Uterus (tissue), 4 donors: ENCODE measurements around the gene CTDSP1. TPM values are rescaled to one million over a fixed set of nuclear protein-coding genes. Genes with fewer than 3 reads are reported as not detected.
A peak's percentile ranks its signal among the peaks of the same experiment; 100 is the strongest.

ENCODE experiments used
- DNase-seq, 2 donors: peaks; one replicate each; pipeline ENCODE4 v3.0.0-alpha.2; 2019 to 2020
- H3K27ac ChIP-seq, 2 donors: fragments of 200-600 bp; sonication (generic); 1 replicate in 1 of 2; 2 replicates in 1 of 2; pipeline ENCODE4 v1.5.1; 2016 to 2018
- H3K27me3 ChIP-seq, 2 donors: fragments of 200-600 bp; sonication (generic); one replicate each; pipeline ENCODE4 v1.5.1; 2018 to 2019; ENCODE audit warnings: control low read depth in 1 of 2
- H3K36me3 ChIP-seq, 2 donors: fragments of 200-600 bp; sonication (generic); one replicate each; pipeline ENCODE4 v1.5.1; 2019; ENCODE audit warnings: control low read depth in 1 of 2
- H3K4me1 ChIP-seq, 2 donors: fragments of 200-600 bp; sonication (generic); one replicate each; pipeline ENCODE4 v1.5.1; 2018 to 2019; ENCODE audit warnings: control low read depth in 1 of 2
- H3K4me3 ChIP-seq, 2 donors: fragments of 200-600 bp; sonication (generic); 1 replicate in 1 of 2; 2 replicates in 1 of 2; pipeline ENCODE4 v1.5.1; 2018 to 2019; ENCODE audit warnings: mild to moderate bottlenecking in 1 of 2
- H3K9me3 ChIP-seq, 2 donors: fragments of 200-600 bp; sonication (generic); one replicate each; pipeline ENCODE4 v1.5.1; 2019; ENCODE audit warnings: control low read depth in 1 of 2
- POLR2A ChIP-seq, 2 donors: fragments of 450-650 bp; IDR thresholded peaks; one replicate each; pipeline ENCODE4 v1.6.1; 2016; ENCODE audit warnings: antibody characterized with exemption in 2 of 2, mild to moderate bottlenecking in 1 of 2, moderate library complexity in 1 of 2
- intact Hi-C: fragments of 100-400 bp; cut with DNase I; formaldehyde crosslinking; loops from one replicate; pipeline ENCODE4 v1.15.1; 2023; ENCODE audit warnings: low total_unique reads
- total RNA-seq, 4 donors: library from RNA; depleted of rRNA in 3 of 4; stranded (reverse); fragments of >200 nt in 3 of 4; gene quantifications; one replicate each; pipeline versions ENCODE4 v1.1.0 to v1.2.4, GENCODE V29; 2014 to 2023
- TF ChIP-seq, protein P1 (sequence below), 4 experiments: fragments of 200-600 bp in 2 of 4; fragments of 450-650 bp in 2 of 4; sonication (generic) in 2 of 4; IDR thresholded peaks; one replicate each; pipeline ENCODE4 v1.5.1; 2016 to 2019; ENCODE audit warnings: antibody characterized with exemption in 4 of 4, mild to moderate bottlenecking in 2 of 4, moderate library complexity in 1 of 4
- donor health status: DM: yes; HTN: yes; CAD: no.

CTDSP1 gene
- total RNA-seq, 4 donors from 2014 or later = 48.8 to 198 (median 76.8) TPM

DNA sequence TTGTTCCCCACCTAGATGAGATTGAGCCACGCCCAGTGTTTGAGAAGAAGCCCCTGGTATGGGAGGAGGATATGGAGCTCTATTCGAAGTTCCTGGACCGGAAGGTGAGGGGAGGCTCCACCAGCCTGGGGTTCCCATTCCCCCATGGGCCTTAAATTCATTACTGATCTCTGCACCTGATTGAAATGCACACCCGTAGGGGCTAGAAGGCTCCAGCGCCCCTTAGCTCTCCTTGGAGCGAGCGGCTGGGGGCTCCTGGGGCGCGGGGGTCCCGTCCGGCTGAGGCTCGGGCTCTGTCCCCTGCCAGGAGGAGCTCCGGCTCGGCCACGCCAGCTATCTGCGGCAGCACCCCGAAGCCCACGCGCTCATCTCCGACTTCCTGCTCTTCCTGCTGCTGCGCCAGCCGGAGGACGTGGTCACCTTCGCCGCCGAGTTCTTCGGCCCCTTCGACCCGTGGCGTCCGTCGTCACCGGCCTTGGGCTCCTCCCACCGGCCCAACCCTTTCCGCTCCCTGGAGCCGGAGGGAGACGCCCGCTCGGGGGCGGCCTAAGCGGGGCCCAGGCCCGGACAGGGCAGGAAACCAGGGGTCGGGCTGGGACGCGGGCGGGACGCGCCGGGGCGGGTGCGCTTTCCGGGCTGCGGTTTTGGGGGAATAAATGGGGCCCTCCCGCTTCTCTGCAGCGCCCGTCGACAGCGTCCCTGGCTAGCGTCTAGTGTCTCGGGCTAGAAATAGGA lies 32.1 kb upstream of the CTDSP1 start:
- no peaks in the 10 kb centered on the region for H3K4me1 ChIP-seq
- H3K9me3 ChIP-seq = peaks cover 0 to 4% of the 10 kb centered on the region in 2 donors
- H3K4me3 ChIP-seq = peak overlapping the region; percentile 44 to 45
- H3K27me3 ChIP-seq = no peaks in the 10 kb centered on the region
- DNase-seq = peak; percentile 86 to 87
- intact Hi-C loops = no loop called here
- TF ChIP-seq, protein P1, sequence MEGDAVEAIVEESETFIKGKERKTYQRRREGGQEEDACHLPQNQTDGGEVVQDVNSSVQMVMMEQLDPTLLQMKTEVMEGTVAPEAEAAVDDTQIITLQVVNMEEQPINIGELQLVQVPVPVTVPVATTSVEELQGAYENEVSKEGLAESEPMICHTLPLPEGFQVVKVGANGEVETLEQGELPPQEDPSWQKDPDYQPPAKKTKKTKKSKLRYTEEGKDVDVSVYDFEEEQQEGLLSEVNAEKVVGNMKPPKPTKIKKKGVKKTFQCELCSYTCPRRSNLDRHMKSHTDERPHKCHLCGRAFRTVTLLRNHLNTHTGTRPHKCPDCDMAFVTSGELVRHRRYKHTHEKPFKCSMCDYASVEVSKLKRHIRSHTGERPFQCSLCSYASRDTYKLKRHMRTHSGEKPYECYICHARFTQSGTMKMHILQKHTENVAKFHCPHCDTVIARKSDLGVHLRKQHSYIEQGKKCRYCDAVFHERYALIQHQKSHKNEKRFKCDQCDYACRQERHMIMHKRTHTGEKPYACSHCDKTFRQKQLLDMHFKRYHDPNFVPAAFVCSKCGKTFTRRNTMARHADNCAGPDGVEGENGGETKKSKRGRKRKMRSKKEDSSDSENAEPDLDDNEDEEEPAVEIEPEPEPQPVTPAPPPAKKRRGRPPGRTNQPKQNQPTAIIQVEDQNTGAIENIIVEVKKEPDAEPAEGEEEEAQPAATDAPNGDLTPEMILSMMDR (IDR thresholded peaks at IDR 0.05) = no peak
- peak; percentile 88 to 92 for TF ChIP-seq POLR2A (IDR thresholded peaks at IDR 0.05)
- no peaks in the 10 kb centered on the region for H3K36me3 ChIP-seq
- peak overlapping the region; percentile 88 to 95 for H3K27ac ChIP-seq

DNA sequence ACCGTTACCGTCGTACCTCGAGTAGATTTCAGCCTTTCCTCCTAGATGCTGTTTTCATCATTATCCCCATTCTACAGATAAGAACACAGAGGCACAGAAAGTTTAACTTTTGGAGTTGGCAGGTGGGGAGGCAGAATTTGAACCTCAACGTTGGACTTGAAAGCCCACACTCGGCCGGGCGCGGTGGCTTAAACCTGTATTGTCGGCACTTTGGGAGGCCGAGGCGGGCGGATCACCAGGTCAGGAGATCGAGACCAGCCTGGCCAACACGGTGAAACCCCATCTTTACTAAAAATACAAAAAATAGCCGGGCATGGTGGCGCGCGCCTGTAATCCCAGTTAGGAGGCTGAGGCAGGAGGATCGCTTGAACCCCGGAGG lies 31.5 kb upstream of the CTDSP1 start:
- intact Hi-C loops = no loop called here
- Histone ChIP-seq H3K4me3 (peak overlapping the region; percentile 44 to 45), H3K4me1 (no peaks in the 10 kb centered on the region), H3K9me3 (peaks cover 0 to 4% of the 10 kb centered on the region in 2 donors), H3K27ac (peak overlapping the region; percentile 88 to 95), H3K36me3 (no peaks in the 10 kb centered on the region), H3K27me3 (no peaks in the 10 kb centered on the region)
- no peak for TF ChIP-seq POLR2A (IDR thresholded peaks at IDR 0.05)
- TF ChIP-seq, protein P1 (IDR thresholded peaks at IDR 0.05) = no peak
- DNase-seq = no peak

DNA sequence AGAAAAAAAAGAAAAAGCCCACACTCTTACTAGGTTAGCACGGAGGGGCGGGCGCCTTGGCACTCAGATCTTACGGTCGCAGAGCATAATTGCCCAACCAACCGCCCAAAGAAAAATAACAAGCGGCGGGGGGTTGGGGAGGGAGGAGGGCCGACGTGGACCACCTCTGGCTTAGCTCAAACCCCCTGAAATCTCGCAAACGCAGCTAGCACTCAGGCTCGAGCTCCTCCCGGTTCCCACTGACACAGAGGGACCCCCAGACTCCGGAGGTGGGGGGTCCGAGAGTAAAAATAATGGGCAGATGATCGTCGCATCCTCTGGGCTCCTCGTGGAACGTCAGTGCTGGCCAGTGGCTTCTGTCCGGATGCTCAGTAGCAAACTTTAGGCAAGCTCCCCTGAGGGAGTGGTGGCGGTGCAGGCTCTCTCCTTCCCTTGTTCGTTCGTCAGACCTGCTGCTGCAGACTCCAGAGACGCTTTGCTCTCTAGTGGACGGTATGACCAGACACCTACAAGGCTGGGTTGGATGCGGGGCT lies 31.0 kb upstream of the CTDSP1 start:
- Histone ChIP-seq H3K4me3 (peak overlapping the region; percentile 17 to 45), H3K36me3 (no peaks in the 10 kb centered on the region), H3K9me3 (peaks cover 0 to 4% of the 10 kb centered on the region in 2 donors), H3K27me3 (no peaks in the 10 kb centered on the region), H3K27ac (peak overlapping the region; percentile 88 to 95), H3K4me1 (no peaks in the 10 kb centered on the region)
- DNase-seq = peak; percentile 63 to 76
- intact Hi-C loops = no loop called here
- peak in 1 of 2 donors; percentile 18 for TF ChIP-seq POLR2A (IDR thresholded peaks at IDR 0.05)
- TF ChIP-seq, protein P1 (IDR thresholded peaks at IDR 0.05) = peak; percentile 15 to 48 (median 40)

DNA sequence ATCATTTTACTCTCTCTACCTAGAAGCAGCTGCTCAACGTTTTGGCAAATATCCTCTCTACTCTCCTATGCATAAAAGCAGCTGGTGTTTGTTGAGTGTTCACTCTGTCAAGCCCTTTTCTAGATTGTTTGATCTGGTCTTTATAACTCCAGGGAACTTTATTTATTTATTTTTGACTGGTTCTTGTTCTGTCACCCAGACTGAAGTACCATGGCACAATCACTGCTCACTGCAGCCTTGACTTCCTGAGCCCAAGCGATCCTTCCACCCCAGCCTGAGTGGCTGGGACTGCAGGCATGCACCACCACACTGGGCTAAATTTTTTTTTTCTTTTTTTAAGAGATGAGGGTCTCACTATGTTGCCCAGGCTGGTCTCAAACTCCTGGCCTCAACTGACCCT lies 30.3 kb upstream of the CTDSP1 start:
- Histone ChIP-seq H3K36me3 (no peaks in the 10 kb centered on the region), H3K4me1 (no peaks in the 10 kb centered on the region), H3K27ac (peak overlapping the region; percentile 88 to 95), H3K4me3 (no peak overlapping the region), H3K9me3 (peaks cover 0 to 4% of the 10 kb centered on the region in 2 donors), H3K27me3 (no peaks in the 10 kb centered on the region)
- DNase-seq = no peak
- TF ChIP-seq, protein P1 (IDR thresholded peaks at IDR 0.05) = no peak
- TF ChIP-seq POLR2A (IDR thresholded peaks at IDR 0.05) = no peak
- intact Hi-C loops = no loop called here

DNA sequence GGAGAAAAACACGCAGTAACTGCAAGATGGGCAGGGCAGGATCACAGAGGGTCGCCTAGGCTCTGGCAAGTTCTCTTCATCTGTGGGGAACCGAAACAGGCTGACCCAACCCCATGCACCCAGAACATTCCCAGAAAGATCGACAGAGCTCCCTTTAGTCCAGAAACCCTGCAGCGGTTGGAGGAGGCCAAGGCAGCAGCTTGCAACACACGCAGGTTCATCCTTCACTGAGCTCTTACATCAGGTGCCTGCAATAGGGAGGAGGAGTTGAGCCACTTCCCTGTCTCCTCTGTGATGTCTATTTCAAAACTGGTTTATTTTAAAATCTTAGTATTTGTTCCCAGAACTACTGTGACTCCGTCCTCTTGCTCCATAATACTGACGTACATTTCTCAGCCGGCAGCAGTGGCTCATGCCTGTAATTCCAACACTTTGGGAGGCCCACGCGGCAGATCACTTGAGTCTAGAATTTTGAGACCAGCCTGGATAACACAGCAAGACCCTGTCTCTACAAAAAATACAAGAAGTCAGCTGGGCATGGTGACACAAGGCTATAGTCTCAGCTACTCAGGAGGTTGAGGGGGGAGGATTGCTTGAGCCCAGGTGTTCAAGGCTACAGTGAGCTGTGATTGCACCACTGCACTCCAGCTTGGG lies 29.1 kb upstream of the CTDSP1 start:
- Histone ChIP-seq H3K4me1 (no peaks in the 10 kb centered on the region), H3K27me3 (no peaks in the 10 kb centered on the region), H3K36me3 (no peaks in the 10 kb centered on the region), H3K4me3 (no peak overlapping the region), H3K9me3 (peaks cover 0 to 4% of the 10 kb centered on the region in 2 donors), H3K27ac (peak overlapping the region; percentile 88 to 95)
- no peak for TF ChIP-seq POLR2A (IDR thresholded peaks at IDR 0.05)
- peak; percentile 27 to 46 for DNase-seq
- intact Hi-C loops = no loop called here
